ENCODE results near the gene GLE1.

GRCh38 chr9:128529191-128529590 is 24.7 kb downstream of the GLE1 start:
- TF ChIP-seq POLR2A (IDR thresholded peaks at IDR 0.05) (no peak), CTCF (IDR thresholded peaks at IDR 0.05) (no peak)
